M059J (cell line): Measurements from ENCODE around the gene NSFL1C. TPM values are rescaled to one million over a fixed set of nuclear protein-coding genes. Genes with fewer than 3 reads are reported as not detected.

Experiments used
- total RNA-seq: library from RNA; depleted of rRNA; stranded (reverse); fragments of >200 nt; shearing (Covaris generic); gene quantifications from 2 replicates; pipeline ENCODE4 v1.2.3, GENCODE V29; 2014; rRNA removed

Gene NSFL1C
- total RNA-seq, 1 experiment from 2014 or later = 69.2 TPM

Other genes starting within 250 kb of the NSFL1C start
- gene RAD21L1, start 240.8 kb downstream of the NSFL1C start, total RNA-seq = 0.39 TPM in 1 of 2 replicates, not detected in the other
- 4.0 and 9.9 TPM in 2 replicates for gene SNPH, start 200.6 kb downstream of the NSFL1C start, total RNA-seq
- 3.4 and 3.7 TPM in 2 replicates for gene SDCBP2, start 137.7 kb downstream of the NSFL1C start, total RNA-seq
- 387 and 462 TPM in 2 replicates for gene FKBP1A, start 73.8 kb downstream of the NSFL1C start, total RNA-seq
- gene SIRPB2, start 24.6 kb upstream of the NSFL1C start, total RNA-seq = 0.07 TPM in 1 of 2 replicates, not detected in the other
- gene SIRPD, start 90.9 kb upstream of the NSFL1C start, total RNA-seq = not detected in 2 replicates
- 4.2 and 6.8 TPM in 2 replicates for gene SIRPB1, start 153.2 kb upstream of the NSFL1C start, total RNA-seq
- 0.89 TPM in 1 of 2 replicates, not detected in the other for gene SIRPG, start 190.9 kb upstream of the NSFL1C start, total RNA-seq